Neural cell (in vitro differentiated cells): Measurements from ENCODE around the gene CHI3L1.

ENCODE experiments used
- CTCF ChIP-seq: fragments of 450-650 bp; IDR thresholded peaks from 2 replicates; pipeline ENCODE4 v1.5.1; 2014; ENCODE audit warnings: antibody characterized with exemption, mild to moderate bottlenecking, moderate library complexity; ENCODE audit not compliant: poor library complexity, severe bottlenecking
- EZH2 ChIP-seq: fragments of 200-600, 300-800 bp; shearing (Covaris generic), sonication (generic); IDR thresholded peaks from 2 replicates; pipeline ENCODE4 v1.6.1; 2014; ENCODE audit warnings: antibody characterized with exemption, low read length, borderline replicate concordance, mild to moderate bottlenecking; ENCODE audit not compliant: insufficient read depth, poor library complexity, severe bottlenecking
- MXI1 ChIP-seq: fragments of 450-650 bp; conservative IDR thresholded peaks from 2 replicates; pipeline ENCODE4 v1.6.1; 2014; ENCODE audit warnings: antibody characterized with exemption, mild to moderate bottlenecking; ENCODE audit not compliant: poor library complexity, severe bottlenecking
- RAD21 ChIP-seq: fragments of 450-650 bp; conservative IDR thresholded peaks from 2 replicates; pipeline ENCODE4 v1.6.1; 2014; ENCODE audit warnings: antibody characterized with exemption, mild to moderate bottlenecking, moderate library complexity
- REST ChIP-seq: IDR thresholded peaks from 2 replicates; pipeline ENCODE4 v1.6.1; 2012; ENCODE audit warnings: borderline replicate concordance

- TF ChIP-seq CTCF (no peak), EZH2 (no peak), MXI1 (no peak), RAD21 (no peak), REST (no peak)
Measured at GRCh38 chr1:203185585-203185984, 919 bp downstream of the CHI3L1 start.
